ENCODE measurements around the gene ZDHHC11.

GRCh38 chr5:859798-860296, 9.1 kb upstream of the ZDHHC11 start:
- TF ChIP-seq POLR2A (IDR thresholded peaks at IDR 0.05) (no peak), CTCF (IDR thresholded peaks at IDR 0.05) (no peak)
